Stimulated activated CD8-positive, alpha-beta memory T cell treated with anti-CD3 and anti-CD28 coated beads, Interleukin-12 subunit alpha, Interleukin-12 subunit beta, amount 100 ng/mL, for 24 hours (primary cell): ENCODE data around the gene ROS1.
"Not testable (repeated sequence)": the region's sequence is repeated elsewhere in the genome, so short reads cannot be mapped to it uniquely, and the experiment has no call there.

Source experiments
- DNase-seq: peaks from one replicate; pipeline ENCODE4 v3.0.0-alpha.2; 2020; ENCODE audit errors: extremely low read depth

The ROS1 gene

GRCh38 chr6:117380298-117380697, 45.4 kb downstream of the ROS1 start:
- no peak for DNase-seq

GRCh38 chr6:117375446-117375845, 50.3 kb downstream of the ROS1 start:
- no peak for DNase-seq

- no peak for DNase-seq
Observed at GRCh38 chr6:117373211-117373813, 52.4 kb downstream of the ROS1 start.

- not testable (repeated sequence) for DNase-seq
Observed at GRCh38 chr6:117372289-117372688, 53.5 kb downstream of the ROS1 start.

- no peak for DNase-seq
Observed at GRCh38 chr6:117371492-117371891, 54.2 kb downstream of the ROS1 start.

GRCh38 chr6:117359581-117359980, 66.2 kb downstream of the ROS1 start:
- no peak for DNase-seq

GRCh38 chr6:117354671-117355070, 71.1 kb downstream of the ROS1 start:
- DNase-seq, result no peak

GRCh38 chr6:117352466-117353081, 73.2 kb downstream of the ROS1 start:
- DNase-seq, result no peak

GRCh38 chr6:117351521-117351920, 74.2 kb downstream of the ROS1 start:
- DNase-seq, result no peak

GRCh38 chr6:117346142-117346930, 79.4 kb downstream of the ROS1 start:
- DNase-seq, result no peak

- DNase-seq, result no peak
Observed at GRCh38 chr6:117345292-117345610, 80.5 kb downstream of the ROS1 start.

- DNase-seq, result no peak
Observed at GRCh38 chr6:117344444-117345291, 81.1 kb downstream of the ROS1 start.

GRCh38 chr6:117338567-117338966, 87.2 kb downstream of the ROS1 start:
- no peak for DNase-seq

- DNase-seq, result no peak
Observed at GRCh38 chr6:117329926-117330325, 95.8 kb downstream of the ROS1 start.

- no peak for DNase-seq
Observed at GRCh38 chr6:117328500-117328899, 97.2 kb downstream of the ROS1 start.

- DNase-seq, result no peak
Observed at GRCh38 chr6:117328005-117328389, 97.7 kb downstream of the ROS1 start.

- no peak for DNase-seq
Observed at GRCh38 chr6:117327149-117328004, 98.4 kb downstream of the ROS1 start.

- no peak for DNase-seq
Observed at GRCh38 chr6:117326396-117326795, 99.3 kb downstream of the ROS1 start.

GRCh38 chr6:117317261-117317660, 108.5 kb downstream of the ROS1 start:
- no peak for DNase-seq

GRCh38 chr6:117311726-117312125, 114.0 kb downstream of the ROS1 start:
- DNase-seq, result no peak

- DNase-seq, result no peak
Observed at GRCh38 chr6:117311310-117311709, 114.4 kb downstream of the ROS1 start.
